Upper lobe of left lung (tissue), 4 donors: ENCODE measurements around the gene FKBP7.

Experiments
- CTCF ChIP-seq, 6 experiments: fragments of 450-650 bp in 4 of 6; fragments of 200-600 bp in 2 of 6; sonication (generic) in 2 of 6; IDR thresholded peaks; one replicate each; pipeline ENCODE4 v1.5.1; 2016 to 2019; ENCODE audit warnings: antibody characterized with exemption in 6 of 6
- EP300 ChIP-seq, 4 donors: sonication (generic); formaldehyde crosslinking; IDR thresholded peaks; one replicate each; pipeline ENCODE4 v1.5.1; 2017; ENCODE audit warnings: antibody characterized with exemption in 4 of 4, control low read depth in 2 of 4
- POLR2A ChIP-seq, 4 donors: fragments of 450-650 bp; IDR thresholded peaks; one replicate each; pipeline ENCODE4 v1.5.1; 2016 to 2017; ENCODE audit warnings: antibody characterized with exemption in 4 of 4, mild to moderate bottlenecking in 2 of 4
- POLR2AphosphoS5 ChIP-seq, 2 donors: sonication (generic); formaldehyde crosslinking; IDR thresholded peaks; one replicate each; pipeline ENCODE4 v1.5.1; 2017; ENCODE audit warnings: antibody characterized with exemption in 2 of 2

- TF ChIP-seq CTCF (IDR thresholded peaks at IDR 0.05) (no peak), POLR2A (IDR thresholded peaks at IDR 0.05) (no peak), EP300 (IDR thresholded peaks at IDR 0.05) (no peak), POLR2AphosphoS5 (IDR thresholded peaks at IDR 0.05) (no peak)
Observed at GRCh38 chr2:178514664-178515063, 36.3 kb upstream of the FKBP7 start.
